Uterus (tissue), 2 donors: ENCODE measurements around the gene GPR132.

Experiments
- POLR2A ChIP-seq, 2 donors: fragments of 450-650 bp; IDR thresholded peaks; one replicate each; pipeline ENCODE4 v1.6.1; 2016; ENCODE audit warnings: antibody characterized with exemption in 2 of 2, mild to moderate bottlenecking in 1 of 2, moderate library complexity in 1 of 2
- TF ChIP-seq, protein P1 (sequence below), 4 experiments: fragments of 200-600 bp in 2 of 4; fragments of 450-650 bp in 2 of 4; sonication (generic) in 2 of 4; IDR thresholded peaks; one replicate each; pipeline ENCODE4 v1.5.1; 2016 to 2019; ENCODE audit warnings: antibody characterized with exemption in 4 of 4, mild to moderate bottlenecking in 2 of 4, moderate library complexity in 1 of 4

DNA sequence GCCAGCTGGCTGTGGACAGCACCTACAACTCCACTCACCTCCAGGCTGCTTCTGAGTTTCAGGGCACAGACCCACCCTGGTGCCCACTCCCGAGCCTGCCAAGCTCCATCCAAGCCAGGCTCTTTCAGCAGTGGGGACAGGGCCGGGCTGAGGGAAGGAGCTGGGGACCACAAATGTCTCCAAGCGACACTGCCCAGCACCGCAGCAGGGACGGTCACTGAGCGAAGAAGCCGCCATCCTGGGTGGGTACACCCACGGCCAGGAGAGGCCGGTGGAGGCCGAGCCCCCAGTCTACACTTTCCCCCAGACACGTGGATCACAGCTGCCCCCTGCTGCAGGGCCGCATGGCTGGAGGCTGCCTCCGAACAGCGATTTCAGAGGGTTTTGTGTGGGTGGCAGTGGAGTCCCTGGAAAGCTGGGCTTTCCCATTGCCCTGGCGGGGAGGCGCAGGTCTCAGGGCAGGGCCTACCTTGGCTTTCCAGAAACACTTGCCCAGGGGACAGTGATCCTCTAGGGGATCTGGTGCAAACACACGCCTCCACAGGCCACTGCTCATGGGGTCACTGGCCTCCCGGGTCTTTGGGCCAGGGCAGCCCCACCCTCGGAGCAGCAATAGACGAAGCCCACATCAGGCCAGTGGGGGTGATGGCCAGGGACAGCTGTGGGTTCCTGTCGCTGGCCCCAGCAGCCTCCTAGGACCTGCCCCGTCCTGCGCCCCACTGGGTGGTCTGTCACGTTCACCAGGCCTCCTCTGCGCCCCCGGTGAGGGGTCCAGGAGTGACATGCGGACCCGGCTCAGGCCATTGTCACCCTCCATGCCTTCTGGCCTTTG lies 1.2 kb upstream of the GPR132 start:
- no peak for TF ChIP-seq POLR2A (IDR thresholded peaks at IDR 0.05)
- TF ChIP-seq, protein P1, sequence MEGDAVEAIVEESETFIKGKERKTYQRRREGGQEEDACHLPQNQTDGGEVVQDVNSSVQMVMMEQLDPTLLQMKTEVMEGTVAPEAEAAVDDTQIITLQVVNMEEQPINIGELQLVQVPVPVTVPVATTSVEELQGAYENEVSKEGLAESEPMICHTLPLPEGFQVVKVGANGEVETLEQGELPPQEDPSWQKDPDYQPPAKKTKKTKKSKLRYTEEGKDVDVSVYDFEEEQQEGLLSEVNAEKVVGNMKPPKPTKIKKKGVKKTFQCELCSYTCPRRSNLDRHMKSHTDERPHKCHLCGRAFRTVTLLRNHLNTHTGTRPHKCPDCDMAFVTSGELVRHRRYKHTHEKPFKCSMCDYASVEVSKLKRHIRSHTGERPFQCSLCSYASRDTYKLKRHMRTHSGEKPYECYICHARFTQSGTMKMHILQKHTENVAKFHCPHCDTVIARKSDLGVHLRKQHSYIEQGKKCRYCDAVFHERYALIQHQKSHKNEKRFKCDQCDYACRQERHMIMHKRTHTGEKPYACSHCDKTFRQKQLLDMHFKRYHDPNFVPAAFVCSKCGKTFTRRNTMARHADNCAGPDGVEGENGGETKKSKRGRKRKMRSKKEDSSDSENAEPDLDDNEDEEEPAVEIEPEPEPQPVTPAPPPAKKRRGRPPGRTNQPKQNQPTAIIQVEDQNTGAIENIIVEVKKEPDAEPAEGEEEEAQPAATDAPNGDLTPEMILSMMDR (IDR thresholded peaks at IDR 0.05) = no peak
